Loucy (cell line): Measurements from ENCODE around the gene AAGAB.

Source experiments
- CTCF ChIP-seq: fragments of 200-600 bp; sonication (generic); conservative IDR thresholded peaks from 2 replicates; pipeline ENCODE4 v1.5.1; 2014; ENCODE audit warnings: mild to moderate bottlenecking, antibody characterized with exemption, low read length
- EZH2phosphoT487 ChIP-seq: fragments of 200-600 bp; IDR thresholded peaks from 2 replicates; pipeline ENCODE4 v1.6.1; 2018; ENCODE audit warnings: antibody characterized with exemption, mild to moderate bottlenecking, moderate library complexity, borderline replicate concordance

DNA sequence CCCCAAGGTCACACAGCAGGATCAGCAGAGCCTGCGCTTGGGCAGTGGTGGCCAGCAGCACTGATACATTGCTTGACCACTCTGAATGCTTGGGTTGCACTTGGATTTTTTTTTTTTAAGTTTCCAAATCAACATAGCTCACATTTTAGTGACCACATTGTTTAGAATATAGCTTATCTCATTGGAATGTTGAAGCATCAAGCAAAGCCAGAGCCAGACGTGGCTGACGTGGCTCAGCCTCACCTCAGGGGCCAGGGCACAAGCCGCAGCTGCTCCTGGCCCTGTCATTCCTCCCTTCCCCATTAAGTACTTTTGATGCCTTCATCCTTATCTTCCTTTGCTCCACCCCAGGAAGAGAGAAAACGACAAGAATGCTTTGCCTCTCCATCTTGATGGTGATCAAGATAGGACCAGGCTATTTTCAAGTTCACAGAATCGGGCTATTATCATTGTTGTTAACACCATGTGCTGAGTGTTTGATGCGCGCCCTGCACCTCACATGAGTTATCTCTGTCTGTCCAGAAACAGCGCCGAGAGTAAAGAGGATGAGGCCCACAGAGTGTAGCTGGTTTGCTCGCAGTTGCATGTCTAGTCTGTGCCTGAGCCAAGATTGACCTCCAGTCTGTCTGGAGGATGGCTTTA is 75.8 kb downstream of the AAGAB start:
- TF ChIP-seq CTCF (no peak), EZH2phosphoT487 (no peak)
